HFF-Myc (cell line): Measurements from ENCODE around the gene SHTN1.

ENCODE experiments used
- DNase-seq: peaks from one replicate; pipeline ENCODE4 v3.0.0-alpha.2; 2011; ENCODE audit warnings: low read depth; ENCODE audit errors: extremely low read depth
- H3K4me3 ChIP-seq: replicated peaks from 2 replicates; pipeline ENCODE4 v1.5.1; 2011; ENCODE audit warnings: low read depth, mild to moderate bottlenecking, control low read depth, low read length
- TF ChIP-seq, protein P1 (sequence below): IDR thresholded peaks from 2 replicates; pipeline ENCODE4 v1.5.1; 2012; ENCODE audit warnings: mild to moderate bottlenecking, low read depth, low read length, control low read depth; ENCODE audit errors: missing control alignments

Gene SHTN1

DNA sequence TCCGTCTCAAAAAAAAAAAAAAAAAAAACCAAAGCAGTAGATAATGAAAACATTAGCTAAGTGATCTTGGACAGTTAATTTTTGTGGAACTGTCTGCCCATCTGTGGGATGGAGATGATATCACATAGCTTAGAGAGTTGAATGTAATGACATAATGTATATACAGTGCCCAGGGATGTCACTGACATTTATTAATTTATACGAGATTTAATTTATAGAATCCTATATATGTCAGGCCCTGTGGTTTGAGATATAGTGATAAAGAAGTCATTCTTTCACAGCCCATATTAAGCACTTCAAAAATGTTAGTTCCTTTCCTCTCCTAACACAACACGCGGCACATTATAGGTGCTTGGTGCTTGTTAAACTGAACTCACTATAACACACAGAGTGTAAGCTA lies 151.7 kb downstream of the SHTN1 start:
- TF ChIP-seq, protein P1, sequence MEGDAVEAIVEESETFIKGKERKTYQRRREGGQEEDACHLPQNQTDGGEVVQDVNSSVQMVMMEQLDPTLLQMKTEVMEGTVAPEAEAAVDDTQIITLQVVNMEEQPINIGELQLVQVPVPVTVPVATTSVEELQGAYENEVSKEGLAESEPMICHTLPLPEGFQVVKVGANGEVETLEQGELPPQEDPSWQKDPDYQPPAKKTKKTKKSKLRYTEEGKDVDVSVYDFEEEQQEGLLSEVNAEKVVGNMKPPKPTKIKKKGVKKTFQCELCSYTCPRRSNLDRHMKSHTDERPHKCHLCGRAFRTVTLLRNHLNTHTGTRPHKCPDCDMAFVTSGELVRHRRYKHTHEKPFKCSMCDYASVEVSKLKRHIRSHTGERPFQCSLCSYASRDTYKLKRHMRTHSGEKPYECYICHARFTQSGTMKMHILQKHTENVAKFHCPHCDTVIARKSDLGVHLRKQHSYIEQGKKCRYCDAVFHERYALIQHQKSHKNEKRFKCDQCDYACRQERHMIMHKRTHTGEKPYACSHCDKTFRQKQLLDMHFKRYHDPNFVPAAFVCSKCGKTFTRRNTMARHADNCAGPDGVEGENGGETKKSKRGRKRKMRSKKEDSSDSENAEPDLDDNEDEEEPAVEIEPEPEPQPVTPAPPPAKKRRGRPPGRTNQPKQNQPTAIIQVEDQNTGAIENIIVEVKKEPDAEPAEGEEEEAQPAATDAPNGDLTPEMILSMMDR = no peak
- DNase-seq = no peak

GRCh38 chr10:116852246-116852645 lies 152.7 kb downstream of the SHTN1 start:
- DNase-seq = no peak
- TF ChIP-seq, protein P1 = no peak

More for the DNA sequence above, 151.7 kb downstream of the SHTN1 start:
- H3K4me3 ChIP-seq = no peak overlapping the region

DNA sequence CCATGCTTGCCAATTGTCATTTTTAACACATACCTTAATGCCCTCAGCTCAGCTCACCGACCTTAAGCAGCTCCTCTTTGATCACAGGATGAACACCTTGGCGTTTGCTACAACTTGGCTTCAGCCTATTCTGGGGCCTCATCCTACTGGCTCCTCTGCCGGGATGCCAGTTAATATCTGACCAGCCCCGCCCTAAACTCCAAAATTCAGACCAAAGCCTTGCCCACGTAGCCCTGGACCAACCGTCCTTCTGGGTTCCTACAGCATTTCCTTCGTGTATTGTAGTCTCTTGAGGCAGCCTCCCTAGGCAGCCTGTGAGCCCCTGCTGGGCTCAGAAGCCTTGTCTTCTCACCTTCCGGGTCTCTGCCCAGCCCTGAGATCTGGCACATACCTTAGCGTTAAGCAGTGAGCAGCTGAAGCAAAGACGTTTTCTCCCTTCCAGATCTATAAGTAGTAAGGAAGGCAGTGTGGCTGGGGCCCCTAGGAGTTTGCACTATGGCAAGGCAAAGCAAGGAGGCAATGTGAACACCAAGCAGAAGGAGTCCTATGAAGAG lies 154.9 kb downstream of the SHTN1 start:
- H3K4me3 ChIP-seq = peak overlapping the region; percentile 55
- TF ChIP-seq, protein P1 = no peak

More at GRCh38 chr10:116852246-116852645, 152.7 kb downstream of the SHTN1 start:
- H3K4me3 ChIP-seq = no peak overlapping the region

GRCh38 chr10:116849248-116850057 lies 155.5 kb downstream of the SHTN1 start, which contains the start of gene ENO4:
Gene ENO4 (plus strand): TSS chr10:116849499. CDS start chr10:116849567, 68 bp downstream.
- H3K4me3 ChIP-seq = peak within 1 kb of the TSS; percentile 55
- peak; percentile 43 for DNase-seq
- TF ChIP-seq, protein P1 = no peak

More for the DNA sequence above, 154.9 kb downstream of the SHTN1 start:
- no peak for DNase-seq

- DNase-seq = no peak
- TF ChIP-seq, protein P1 = no peak
- peak overlapping the region; percentile 55 for H3K4me3 ChIP-seq
These were observed 156.1 kb downstream of the SHTN1 start for GRCh38 chr10:116848944-116849247.

GRCh38 chr10:116848032-116848943 lies 156.7 kb downstream of the SHTN1 start:
- no peak for DNase-seq
- H3K4me3 ChIP-seq = peak overlapping the region; percentile 55
- TF ChIP-seq, protein P1 = no peak
